ENCODE results near the gene CD9. TPM values are rescaled to one million over a fixed set of nuclear protein-coding genes. Genes with fewer than 3 reads are reported as not detected.
A peak's percentile ranks its signal among the peaks of the same experiment; 100 is the strongest.

CD9 gene
- total RNA-seq, 3 donors from 2014 or later (not counting 1 experiment from before 2014, with no cell fraction given), result 2.1 to 55.9 (median 8.0) TPM

DNA sequence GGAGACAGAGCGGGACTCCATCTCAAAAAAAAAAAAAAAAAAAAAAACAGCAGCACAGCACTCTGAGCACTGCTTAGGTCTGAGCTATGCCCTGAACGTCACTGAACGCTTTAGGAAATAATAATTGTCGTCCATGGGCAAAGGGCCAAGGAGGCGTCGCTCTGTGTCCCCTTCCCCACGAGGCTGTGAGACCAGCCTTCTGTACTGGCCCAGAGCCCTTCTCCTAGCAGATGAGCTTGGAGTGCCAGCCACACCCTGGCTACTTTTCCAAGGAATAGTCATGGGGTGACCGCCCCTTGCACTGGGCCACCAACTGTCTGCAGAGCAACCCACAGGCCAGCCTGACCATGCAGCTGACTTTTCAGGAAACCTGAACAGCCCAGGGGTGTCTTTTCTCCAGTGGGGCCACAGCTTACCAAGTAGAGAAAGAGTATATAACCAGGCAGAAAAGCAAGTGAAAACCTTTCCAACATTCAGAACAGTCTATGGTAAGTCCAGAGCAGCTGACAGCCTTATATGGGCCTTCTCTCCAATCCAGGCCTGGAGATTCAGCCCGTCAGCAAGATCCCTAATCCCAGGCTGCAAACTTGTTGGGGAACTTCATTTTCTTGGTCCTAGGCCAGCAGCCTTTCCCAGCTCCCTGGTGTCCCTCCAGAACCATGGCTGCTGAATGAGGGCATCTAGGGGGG, 28.5 kb downstream of the CD9 start:
- TF ChIP-seq, protein P1, sequence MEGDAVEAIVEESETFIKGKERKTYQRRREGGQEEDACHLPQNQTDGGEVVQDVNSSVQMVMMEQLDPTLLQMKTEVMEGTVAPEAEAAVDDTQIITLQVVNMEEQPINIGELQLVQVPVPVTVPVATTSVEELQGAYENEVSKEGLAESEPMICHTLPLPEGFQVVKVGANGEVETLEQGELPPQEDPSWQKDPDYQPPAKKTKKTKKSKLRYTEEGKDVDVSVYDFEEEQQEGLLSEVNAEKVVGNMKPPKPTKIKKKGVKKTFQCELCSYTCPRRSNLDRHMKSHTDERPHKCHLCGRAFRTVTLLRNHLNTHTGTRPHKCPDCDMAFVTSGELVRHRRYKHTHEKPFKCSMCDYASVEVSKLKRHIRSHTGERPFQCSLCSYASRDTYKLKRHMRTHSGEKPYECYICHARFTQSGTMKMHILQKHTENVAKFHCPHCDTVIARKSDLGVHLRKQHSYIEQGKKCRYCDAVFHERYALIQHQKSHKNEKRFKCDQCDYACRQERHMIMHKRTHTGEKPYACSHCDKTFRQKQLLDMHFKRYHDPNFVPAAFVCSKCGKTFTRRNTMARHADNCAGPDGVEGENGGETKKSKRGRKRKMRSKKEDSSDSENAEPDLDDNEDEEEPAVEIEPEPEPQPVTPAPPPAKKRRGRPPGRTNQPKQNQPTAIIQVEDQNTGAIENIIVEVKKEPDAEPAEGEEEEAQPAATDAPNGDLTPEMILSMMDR (IDR thresholded peaks at IDR 0.05), result no peak
- DNase-seq, result no peak
- H3K9me3 Mint-ChIP-seq, result no peaks in the 10 kb centered on the region
- WGBS (ENCODE audit: insufficient coverage), result 88% methylated on average over 9 of the region's 9 CpGs
- Histone ChIP-seq H3K4me3 (ENCODE audit: low read length) (no peak overlapping the region), H3K36me3 (ENCODE audit: control insufficient read depth, insufficient read depth, low read length) (no peaks in the 10 kb centered on the region), H3K27me3 (ENCODE audit: control insufficient read depth, insufficient read depth, low read length) (no peaks in the 10 kb centered on the region), H3K27ac (ENCODE audit: low read length) (no peak overlapping the region), H3K9me3 (ENCODE audit: control insufficient read depth, insufficient read depth, low read length) (no peaks in the 10 kb centered on the region), H3K4me1 (ENCODE audit: control insufficient read depth, insufficient read depth, low read length) (peaks cover 29% of the 10 kb centered on the region)
- no peak for ATAC-seq
- intact Hi-C loops (cut with micrococcal nuclease), result no loop called here
- H3K27me3 Mint-ChIP-seq (ENCODE audit: low read depth in 2 of 2), result no peaks in the 10 kb centered on the region
- H3K27ac Mint-ChIP-seq, result peak overlapping the region in 1 of 2 donors; percentile 47
- no peaks in the 10 kb centered on the region for H3K36me3 Mint-ChIP-seq
- H3K4me1 Mint-ChIP-seq, result peaks cover 24% of the 10 kb centered on the region in 2 donors
- H3K4me3 Mint-ChIP-seq, result no peak overlapping the region

DNA sequence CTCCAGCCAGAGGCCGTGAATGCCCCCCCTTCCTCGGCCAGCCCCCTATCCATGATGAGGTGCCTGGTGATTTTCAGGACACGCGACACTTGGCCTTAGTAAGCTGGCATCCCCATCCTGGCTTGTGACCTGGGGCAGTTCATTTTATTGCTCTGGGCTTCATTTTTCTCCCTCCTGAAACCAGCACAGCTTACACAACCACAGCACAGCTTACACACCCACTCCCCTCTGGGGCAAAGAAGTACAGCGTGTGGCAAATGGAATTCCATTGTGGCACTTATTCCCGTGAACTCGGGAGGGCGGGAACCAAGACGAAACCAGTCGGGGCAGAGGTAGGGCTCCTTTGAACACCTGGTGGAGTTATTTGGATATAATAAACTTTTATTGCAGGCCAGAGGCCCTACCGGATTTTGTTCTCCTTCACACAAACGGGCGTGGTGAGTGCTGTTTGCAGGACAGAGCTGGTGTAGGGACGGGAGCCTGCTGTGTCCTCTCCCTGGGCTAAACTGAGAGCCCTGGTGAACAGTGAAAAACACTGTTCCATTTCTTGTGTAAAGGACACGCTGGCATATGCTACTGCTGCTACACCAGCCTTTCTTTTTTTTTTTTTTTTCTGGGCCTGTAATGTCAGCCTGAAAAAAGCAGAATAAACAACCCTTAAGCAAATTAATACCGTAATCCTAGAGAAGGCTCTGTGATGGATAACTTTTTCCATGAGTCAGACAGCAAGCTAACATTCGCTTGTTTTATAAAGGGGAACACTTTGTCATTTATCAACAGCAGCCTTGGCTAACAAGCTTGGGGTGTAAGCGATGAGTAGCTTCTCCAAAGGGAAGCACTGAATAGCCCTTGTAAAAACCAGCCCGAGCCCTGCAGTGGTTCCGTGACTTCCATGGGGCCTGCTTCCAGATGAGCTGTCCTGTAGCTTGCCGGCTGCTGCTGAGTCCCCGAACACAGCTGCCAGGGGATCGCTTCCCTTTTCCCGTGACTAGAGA, 29.3 kb downstream of the CD9 start:
- intact Hi-C loops (cut with micrococcal nuclease), result no loop called here
- Mint-ChIP-seq H3K9me3 (no peaks in the 10 kb centered on the region), H3K4me3 (no peak overlapping the region), H3K27ac (peak overlapping the region in 1 of 2 donors; percentile 92), H3K36me3 (no peaks in the 10 kb centered on the region), H3K27me3 (ENCODE audit: low read depth in 2 of 2) (peaks cover 0 to 1% of the 10 kb centered on the region in 2 donors), H3K4me1 (peaks cover 24% of the 10 kb centered on the region in 2 donors)
- peak overlapping the region; percentile 52 for H3K27ac ChIP-seq (ENCODE audit: low read length)
- H3K9me3 ChIP-seq (ENCODE audit: control insufficient read depth, insufficient read depth, low read length), result no peaks in the 10 kb centered on the region
- H3K4me1 ChIP-seq (ENCODE audit: control insufficient read depth, insufficient read depth, low read length), result peaks cover 29% of the 10 kb centered on the region
- no peaks in the 10 kb centered on the region for H3K27me3 ChIP-seq (ENCODE audit: control insufficient read depth, insufficient read depth, low read length)
- TF ChIP-seq, protein P1 (IDR thresholded peaks at IDR 0.05), result no peak
- no peak overlapping the region for H3K4me3 ChIP-seq (ENCODE audit: low read length)
- no peak for ATAC-seq
- no peaks in the 10 kb centered on the region for H3K36me3 ChIP-seq (ENCODE audit: control insufficient read depth, insufficient read depth, low read length)
- no peak for DNase-seq
- WGBS (ENCODE audit: insufficient coverage), result 90% methylated on average over 24 of the region's 24 CpGs

GRCh38 chr12:6230321-6231110, 30.3 kb downstream of the CD9 start:
- no peaks in the 10 kb centered on the region for H3K27me3 ChIP-seq (ENCODE audit: control insufficient read depth, insufficient read depth, low read length)
- intact Hi-C loops (cut with micrococcal nuclease), result no loop called here
- Mint-ChIP-seq H3K4me1 (peaks cover 24 to 27% of the 10 kb centered on the region in 2 donors), H3K27ac (peak overlapping the region; percentile 92), H3K27me3 (ENCODE audit: low read depth in 2 of 2) (peaks cover 0 to 11% of the 10 kb centered on the region in 2 donors), H3K9me3 (no peaks in the 10 kb centered on the region), H3K4me3 (peak overlapping the region; percentile 57), H3K36me3 (no peaks in the 10 kb centered on the region)
- no peaks in the 10 kb centered on the region for H3K36me3 ChIP-seq (ENCODE audit: control insufficient read depth, insufficient read depth, low read length)
- peak overlapping the region; percentile 52 for H3K27ac ChIP-seq (ENCODE audit: low read length)
- ATAC-seq (peak; percentile 94 to 98 (median 94)), DNase-seq (peak; percentile 79 to 88)
- H3K4me1 ChIP-seq (ENCODE audit: control insufficient read depth, insufficient read depth, low read length), result peaks cover 29% of the 10 kb centered on the region
- TF ChIP-seq, protein P1 (IDR thresholded peaks at IDR 0.05), result no peak
- 42% methylated on average over 16 of the region's 16 CpGs for WGBS (ENCODE audit: insufficient coverage)
- no peak overlapping the region for H3K4me3 ChIP-seq (ENCODE audit: low read length)
- H3K9me3 ChIP-seq (ENCODE audit: control insufficient read depth, insufficient read depth, low read length), result no peaks in the 10 kb centered on the region
